Measurements from ENCODE around the gene OR2L13.
"Not testable (repeated sequence)": the region's sequence is repeated elsewhere in the genome, so short reads cannot be mapped to it uniquely, and the experiment has no call there.

Gene OR2L13, protein sequence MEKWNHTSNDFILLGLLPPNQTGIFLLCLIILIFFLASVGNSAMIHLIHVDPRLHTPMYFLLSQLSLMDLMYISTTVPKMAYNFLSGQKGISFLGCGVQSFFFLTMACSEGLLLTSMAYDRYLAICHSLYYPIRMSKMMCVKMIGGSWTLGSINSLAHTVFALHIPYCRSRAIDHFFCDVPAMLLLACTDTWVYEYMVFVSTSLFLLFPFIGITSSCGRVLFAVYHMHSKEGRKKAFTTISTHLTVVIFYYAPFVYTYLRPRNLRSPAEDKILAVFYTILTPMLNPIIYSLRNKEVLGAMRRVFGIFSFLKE

DNA sequence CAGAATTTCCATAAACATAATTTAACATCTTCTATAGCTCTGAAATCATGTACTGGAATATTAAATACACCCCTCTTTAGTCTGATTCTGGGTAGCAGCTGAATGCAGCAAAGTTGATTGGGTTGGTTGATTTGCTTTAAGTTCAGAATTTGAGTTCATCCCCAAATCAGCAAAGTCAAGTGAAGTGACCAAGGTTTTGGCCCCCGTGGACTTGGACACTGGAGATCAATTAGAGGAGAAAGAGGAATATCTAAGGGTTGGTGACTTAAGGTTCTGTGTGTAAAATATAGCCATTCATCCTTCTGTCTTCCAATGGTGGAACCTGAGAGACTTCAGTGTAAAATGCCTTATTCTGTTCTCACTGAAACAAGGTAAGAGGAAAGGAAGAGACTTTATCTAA is at the start of gene OR2L13:
TSS of gene OR2L13 (plus strand) at position 301 of the 400 bp plus-strand sequence. CDS start 4,192 bp downstream, outside the sequence.
- DNase-seq (ENCODE audit: low read depth): no peak

DNA sequence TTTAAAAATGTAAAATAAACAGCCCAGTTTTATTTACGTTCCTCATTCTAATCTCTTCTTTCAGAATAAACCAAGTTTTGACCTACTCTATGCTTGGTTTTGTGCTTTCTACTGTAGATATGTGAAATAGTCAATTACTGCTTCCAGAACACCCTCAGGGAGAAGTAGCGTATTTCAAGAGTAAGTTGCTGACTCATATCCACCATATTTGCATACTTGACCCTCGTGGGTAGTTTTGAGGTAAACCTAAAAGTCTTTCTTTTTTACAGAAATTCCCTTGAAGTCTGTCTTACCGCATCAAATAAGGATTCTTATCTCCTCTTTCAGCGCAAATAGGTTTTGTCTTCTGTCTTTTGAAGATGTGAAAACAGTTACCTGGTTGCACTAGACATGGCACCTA is 49.8 kb upstream of the OR2L13 start:
- DNase-seq (ENCODE audit: low read depth): no peak

DNA sequence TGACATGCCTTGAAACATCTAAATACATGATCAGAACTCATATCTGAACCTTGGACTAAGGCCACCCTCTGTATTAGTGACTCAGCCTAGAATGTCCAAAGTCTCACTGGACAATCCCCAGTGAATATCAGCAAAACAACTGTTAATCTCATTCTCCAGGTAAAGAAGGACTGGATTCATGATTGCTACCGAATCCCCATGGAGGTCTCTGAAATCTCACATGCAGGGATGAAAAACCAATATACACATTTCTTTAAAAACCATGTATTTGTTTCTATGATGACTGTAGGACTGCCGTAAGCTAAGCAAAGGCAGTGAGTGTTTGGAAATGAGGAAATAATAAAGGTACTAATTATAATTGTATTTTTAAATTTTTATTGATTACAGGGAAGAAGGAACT is 48.4 kb upstream of the OR2L13 start, which contains the start of gene OR2L3:
TSS of gene OR2L3 (plus strand) at position 301 of the 400 bp plus-strand sequence. CDS start 13,846 bp downstream, outside the sequence.
- DNase-seq (ENCODE audit: low read depth): no peak

DNA sequence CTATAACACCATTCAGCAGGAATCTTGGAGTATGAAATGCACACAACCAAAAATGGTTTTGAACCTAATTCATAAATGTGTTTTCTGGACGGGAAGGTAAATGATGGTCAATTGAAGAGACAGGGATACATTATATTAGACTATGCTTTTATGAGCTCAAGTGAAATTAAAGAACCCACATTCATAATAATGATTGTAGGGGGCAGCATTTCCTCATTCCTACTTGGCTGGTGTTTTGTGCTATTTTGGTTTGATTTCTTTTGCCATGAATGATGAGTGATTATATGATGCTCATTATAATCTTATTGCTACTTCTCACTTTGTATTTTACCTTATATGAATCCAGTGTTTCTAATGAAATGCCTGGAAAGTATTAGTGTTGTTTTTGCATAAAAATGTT is 48.0 kb upstream of the OR2L13 start:
- DNase-seq (ENCODE audit: low read depth): no peak

DNA sequence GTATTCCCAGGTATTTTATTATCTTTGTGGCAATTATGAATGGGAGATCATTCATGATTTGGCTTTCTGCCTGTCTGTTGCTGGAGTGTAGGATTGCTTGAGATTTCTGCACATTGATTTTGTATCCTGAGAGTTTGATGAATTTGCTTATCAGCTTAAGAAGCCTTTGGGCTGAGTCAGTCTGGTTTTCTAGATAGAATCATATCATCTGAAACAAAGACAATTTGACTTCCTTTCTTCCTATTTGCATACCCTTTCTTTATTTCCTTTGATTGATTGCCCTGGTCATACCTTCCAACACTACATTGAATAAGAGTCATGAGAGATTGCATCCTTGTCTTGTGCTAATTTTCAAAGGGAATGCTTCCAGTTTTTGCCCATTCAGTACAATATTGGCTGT is 40.3 kb upstream of the OR2L13 start:
- DNase-seq (ENCODE audit: low read depth): no peak

DNA sequence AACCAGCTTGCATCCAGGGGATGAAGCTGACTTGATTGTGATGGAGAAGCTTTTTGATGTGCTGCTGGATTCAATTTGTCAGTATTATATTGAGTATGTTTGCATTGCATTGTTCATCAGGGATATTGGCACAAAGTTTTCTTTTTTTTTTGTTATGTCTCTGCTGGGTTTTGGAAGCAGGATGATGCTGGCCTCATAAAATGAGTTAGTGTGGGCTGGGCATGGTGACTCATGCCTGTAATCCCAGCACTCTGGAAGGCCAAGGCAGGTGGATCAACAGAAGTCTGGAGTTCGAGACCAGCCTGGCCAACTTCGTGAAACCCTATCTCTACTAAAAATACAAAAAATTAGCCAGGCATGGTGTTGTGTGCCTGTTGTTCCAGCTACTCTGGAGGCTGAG is 39.7 kb upstream of the OR2L13 start:
- no peak for DNase-seq (ENCODE audit: low read depth)

DNA sequence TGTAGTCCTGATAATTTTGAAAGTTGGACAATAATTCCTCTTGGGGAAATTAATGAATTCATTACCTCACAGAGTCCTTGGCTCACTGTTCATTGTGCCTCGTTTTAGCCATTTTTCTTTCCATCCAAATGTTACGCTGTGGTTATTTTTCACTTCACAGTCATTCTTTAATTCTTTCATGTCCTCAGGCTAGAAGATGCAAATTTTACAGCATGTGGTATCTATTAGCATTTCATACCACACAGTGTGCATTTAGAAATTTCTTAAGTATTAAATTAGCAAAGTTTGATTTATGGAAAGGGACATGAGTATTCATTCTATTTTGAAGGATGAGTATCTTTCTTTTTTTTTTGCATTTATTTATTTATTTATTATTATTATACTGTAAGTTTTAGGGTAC is 29.9 kb upstream of the OR2L13 start:
- DNase-seq (ENCODE audit: low read depth): no peak

DNA sequence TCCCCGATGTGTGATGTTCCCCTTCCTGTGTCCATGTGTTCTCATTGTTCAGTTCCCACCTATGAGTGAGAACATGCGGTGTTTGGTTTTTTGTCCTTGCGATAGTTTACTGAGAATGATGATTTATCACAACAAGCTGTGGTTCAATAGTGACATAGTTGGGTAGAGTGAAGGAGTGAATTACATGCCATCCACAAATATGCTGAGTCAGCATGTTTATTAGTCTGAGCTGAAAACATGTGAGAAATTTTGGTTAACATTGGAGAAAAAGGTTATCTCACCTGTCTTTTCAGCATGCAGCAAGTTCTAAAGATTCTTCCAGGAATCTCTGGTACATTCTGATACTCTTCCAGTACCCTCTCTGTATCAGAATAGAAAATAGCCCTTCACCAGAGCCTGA is 29.4 kb upstream of the OR2L13 start:
- no peak for DNase-seq (ENCODE audit: low read depth)

DNA sequence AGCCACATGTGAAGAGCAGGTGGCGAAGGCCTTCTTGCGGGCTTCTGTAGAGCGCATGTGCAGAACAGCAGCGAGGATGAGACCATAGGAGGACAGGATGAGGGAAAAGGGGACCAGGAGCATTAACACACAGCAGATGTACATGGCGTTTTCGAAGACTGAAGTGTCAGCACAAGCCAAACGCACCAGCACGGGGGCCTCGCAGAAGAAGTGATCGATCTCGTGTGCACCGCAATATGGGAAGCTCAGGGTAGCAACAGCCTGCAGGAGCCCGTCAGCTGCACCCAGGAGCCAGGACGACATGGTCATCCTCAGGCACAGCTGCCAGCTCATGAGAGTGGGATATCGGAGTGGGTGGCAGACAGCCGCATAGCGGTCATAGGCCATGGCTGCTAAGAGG is 11.1 kb upstream of the OR2L13 start:
- not testable (repeated sequence) for DNase-seq (ENCODE audit: low read depth)

DNA sequence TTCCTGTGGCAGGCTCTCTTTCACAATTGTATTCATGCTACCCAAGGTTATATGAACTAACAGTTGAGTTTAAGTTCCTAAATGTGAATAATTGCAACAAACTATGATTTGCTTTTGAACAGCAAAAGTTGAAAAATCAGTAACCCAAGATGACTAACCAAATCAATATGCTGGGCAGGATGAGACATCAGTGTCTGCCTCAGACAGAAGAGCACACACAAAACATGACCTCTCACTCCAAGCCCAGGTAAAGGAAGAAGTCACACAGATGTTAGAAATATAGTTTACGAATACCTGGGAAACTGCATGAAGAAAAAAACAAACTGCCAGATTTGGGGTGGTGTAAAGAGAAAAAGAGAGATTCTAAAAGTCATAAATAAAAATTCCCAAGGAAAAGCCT is 3.5 kb downstream of the OR2L13 start:
- DNase-seq (ENCODE audit: low read depth): no peak

DNA sequence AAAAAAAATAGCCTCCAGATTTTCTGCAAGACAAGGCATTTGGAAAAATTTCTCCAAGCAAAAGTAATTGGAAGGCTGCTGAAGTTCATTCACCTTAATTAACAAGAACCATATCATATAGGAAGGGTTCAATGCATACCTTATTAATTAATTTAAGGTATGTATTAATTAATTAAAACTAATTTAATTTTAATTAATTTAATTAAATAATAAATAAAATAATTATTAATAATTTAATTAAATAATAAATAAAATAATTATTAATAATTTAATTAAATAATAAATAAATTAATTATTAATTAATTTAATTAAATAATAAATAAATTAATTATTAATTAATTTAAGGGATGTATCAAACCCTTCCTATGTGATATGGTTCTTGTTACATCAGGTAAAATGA is 7.9 kb downstream of the OR2L13 start:
- DNase-seq (ENCODE audit: low read depth): no peak

DNA sequence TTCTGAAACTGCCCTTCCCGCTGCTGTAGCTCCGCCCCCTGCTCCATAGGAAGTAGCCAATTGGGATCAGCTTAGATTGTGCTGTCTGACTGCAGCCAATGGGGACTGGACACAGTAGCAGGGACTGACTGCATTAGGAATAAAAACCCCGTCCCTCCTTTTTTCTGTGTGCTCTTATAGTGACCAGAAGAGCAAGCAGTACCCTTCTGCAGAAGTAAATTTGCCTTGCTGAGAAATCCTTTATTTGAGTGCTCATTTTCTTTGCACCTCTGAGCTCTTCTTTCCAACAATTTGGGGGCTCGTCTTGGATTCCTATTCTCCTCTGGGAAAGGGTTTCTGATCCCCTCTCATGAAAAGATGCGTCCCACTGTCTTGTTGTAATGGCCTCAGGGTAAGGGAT is 16.2 kb downstream of the OR2L13 start:
- DNase-seq (ENCODE audit: low read depth): no peak

DNA sequence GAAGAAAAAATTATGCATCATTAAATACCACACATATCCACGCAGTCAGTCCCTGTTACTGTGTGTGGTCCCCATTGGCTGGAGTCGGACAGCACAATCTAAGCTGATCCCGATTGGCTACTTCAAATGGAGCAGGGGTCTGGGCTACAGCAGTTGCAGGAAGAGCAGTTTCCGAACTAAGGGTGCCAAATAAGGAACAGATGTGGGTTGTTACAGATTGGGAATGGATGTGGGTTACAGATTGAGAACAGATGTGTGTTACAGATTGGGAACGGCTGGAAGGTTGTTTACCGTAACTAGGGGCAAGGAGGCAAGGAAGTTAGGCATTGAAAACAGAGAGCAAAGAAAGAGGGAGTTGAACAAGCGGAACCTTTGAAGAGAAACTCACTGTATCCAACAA is 19.9 kb downstream of the OR2L13 start:
- no peak for DNase-seq (ENCODE audit: low read depth)

DNA sequence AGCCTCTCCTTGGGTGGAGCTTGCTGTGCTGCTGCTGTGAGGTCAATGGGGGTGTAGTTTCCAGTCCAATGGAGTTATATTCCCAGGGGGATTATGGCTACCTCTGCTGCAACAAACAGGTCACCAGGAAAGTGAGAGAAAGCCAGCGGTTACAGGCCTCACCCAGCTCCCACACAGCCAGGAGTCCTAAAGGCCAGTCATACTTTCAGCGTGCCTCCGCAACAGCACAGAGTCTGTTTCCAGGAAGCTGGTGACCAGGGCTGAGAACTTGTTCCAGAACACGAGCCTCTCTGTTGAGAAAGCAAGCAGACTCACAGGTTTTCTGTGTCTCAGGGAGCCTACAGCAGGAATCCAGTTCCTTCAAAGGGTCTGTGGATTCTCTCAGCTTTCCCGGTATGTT is 32.7 kb downstream of the OR2L13 start:
- DNase-seq (ENCODE audit: low read depth): no peak

DNA sequence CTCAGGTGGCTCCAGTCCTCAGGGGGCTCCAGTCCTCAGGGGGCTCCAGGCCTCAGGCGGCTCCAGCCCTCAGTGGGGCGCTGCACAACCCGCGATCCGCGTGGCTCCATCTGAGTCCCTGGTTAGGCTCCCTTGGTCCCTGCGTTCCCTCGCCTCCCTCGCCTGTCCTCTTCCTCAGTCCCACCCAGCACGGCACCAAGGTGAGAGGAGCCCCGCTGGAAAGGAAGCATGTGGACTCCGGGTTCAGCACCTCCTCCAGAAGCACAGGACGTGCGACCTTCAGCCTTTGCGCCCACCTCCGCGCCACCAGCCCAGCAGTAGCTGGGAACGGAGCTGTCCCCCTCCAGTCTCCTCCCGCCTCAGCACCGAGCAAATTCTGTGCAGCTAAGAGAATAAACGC is 41.8 kb downstream of the OR2L13 start:
- no peak for DNase-seq (ENCODE audit: low read depth)

DNA sequence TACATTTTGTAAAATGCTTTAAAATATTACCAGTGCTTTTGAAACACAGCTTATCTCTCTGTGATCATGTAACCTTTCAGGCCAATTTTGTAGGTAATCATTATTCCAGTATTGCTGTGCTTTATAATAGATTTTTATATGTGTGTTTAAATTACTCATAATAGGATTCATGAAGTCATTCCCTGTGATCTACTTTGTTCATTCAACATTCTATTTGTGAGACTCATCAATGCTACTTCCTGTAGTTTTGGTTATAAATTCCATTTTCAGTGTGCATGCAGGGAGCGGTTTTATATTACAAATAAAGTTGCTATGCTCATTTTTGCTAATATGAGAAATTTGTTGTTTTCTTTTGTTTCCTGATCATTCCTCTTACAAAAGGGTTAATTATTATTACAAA is 45.9 kb downstream of the OR2L13 start:
- DNase-seq (ENCODE audit: low read depth): no peak

DNA sequence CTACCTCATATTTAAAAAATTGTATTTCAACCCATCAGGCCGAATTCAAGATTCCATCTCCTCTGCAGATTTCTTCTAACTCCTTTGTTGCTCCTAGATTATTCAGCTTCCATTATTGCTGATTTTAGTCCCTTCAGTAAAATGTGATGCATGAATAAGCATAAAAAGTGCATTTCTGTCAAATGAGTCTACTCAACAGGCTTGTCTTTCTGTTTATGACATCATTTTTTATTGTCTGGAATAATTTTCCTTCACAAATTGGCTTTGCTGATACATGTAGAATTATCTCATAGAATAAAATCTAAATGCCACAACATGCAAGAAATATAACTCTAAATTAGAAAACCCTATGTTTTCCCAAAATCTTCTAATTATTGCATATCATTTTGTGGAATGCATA is 48.3 kb downstream of the OR2L13 start:
- DNase-seq (ENCODE audit: low read depth): no peak

DNA sequence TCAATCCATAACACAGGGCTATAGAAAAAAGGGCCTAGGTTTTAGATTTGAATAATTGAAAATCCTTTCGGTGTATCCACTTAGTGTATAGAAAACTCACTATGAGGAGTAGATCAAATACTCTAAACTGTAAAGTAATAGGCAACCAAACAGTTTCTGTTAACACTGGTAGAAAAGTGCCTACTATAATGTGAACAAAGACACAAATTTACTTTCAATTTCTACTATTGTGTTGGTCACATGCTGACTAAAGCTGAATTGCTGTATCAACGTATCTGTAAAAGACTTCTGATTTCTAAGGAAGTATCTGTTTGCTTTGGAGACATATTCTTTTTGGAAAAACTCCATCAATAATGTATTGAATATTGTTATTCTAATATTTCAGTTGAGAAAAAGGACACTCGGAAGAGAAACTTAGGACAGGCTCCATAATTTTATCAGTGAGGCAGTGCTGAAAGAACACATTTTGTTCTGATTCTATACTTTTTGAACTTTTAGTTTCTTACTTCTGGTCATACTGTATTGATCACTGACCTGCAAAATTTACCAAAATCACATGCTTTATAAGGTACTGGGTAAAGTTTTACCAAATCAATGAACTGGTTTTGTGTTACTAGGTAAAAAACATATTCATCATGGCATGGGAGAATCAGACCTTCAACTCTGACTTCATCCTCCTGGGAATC is 49.7 kb downstream of the OR2L13 start, which contains the start of gene OR2M5:
TSS of gene OR2M5 (plus strand) at position 636 of the 686 bp plus-strand sequence. CDS start at position 636, 0 bp downstream.
- no peak for DNase-seq (ENCODE audit: low read depth)

All from T-helper 22 cell (primary cell).